GM12874 (cell line): ENCODE measurements around the gene NFIA.

Experiments
- TF ChIP-seq, protein P1 (sequence below): IDR thresholded peaks from 2 replicates; pipeline ENCODE4 v1.5.1; 2011; ENCODE audit warnings: low read depth, mild to moderate bottlenecking, control low read depth, low read length, moderate library complexity; ENCODE audit not compliant: insufficient read depth

NFIA gene

DNA sequence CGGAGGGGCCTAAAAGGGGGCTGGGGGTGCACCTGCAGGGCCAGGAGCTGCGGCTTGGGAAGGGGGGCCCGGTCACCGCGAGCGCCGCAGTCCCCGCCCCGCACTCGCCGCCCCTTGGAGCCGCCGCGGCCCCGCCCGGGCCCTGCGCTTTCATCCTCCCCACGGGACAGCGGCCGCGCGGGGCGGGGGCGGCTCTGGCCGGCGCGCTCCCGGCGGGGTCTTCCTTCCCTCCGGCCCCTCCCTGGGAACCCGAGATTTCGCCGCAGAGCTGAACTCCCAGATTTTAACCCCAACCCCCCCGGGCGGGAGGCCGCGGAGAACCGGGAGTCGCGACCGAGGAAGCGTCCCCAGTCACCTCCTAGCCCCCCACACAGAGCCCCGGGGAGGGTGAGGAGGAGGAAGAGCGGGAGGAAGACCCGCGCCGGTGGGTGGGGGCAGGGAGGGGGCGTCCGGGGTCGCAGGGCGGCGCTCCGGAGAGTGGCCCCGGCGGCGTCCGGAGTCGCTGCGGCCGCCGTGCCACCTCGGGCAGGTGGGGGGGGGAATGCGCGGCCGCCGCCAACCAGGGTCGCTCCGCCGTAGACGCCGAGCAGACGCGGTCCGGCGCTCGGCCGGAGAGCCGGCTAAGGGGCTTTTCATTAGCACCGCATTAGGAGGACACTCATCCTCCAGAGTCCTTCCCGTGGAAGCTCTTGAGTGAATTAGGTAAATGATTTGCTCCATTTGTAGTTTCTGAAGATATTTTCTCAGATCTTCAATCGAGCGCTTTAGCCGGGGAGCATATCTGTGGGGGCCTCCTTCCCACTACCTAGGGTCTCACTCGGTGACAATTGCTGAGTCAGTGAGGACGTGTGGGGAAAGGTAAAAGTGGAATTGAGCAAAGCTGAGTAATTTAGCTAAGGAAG is 31.6 kb upstream of the NFIA start:
- TF ChIP-seq, protein P1, sequence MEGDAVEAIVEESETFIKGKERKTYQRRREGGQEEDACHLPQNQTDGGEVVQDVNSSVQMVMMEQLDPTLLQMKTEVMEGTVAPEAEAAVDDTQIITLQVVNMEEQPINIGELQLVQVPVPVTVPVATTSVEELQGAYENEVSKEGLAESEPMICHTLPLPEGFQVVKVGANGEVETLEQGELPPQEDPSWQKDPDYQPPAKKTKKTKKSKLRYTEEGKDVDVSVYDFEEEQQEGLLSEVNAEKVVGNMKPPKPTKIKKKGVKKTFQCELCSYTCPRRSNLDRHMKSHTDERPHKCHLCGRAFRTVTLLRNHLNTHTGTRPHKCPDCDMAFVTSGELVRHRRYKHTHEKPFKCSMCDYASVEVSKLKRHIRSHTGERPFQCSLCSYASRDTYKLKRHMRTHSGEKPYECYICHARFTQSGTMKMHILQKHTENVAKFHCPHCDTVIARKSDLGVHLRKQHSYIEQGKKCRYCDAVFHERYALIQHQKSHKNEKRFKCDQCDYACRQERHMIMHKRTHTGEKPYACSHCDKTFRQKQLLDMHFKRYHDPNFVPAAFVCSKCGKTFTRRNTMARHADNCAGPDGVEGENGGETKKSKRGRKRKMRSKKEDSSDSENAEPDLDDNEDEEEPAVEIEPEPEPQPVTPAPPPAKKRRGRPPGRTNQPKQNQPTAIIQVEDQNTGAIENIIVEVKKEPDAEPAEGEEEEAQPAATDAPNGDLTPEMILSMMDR: no peak

DNA sequence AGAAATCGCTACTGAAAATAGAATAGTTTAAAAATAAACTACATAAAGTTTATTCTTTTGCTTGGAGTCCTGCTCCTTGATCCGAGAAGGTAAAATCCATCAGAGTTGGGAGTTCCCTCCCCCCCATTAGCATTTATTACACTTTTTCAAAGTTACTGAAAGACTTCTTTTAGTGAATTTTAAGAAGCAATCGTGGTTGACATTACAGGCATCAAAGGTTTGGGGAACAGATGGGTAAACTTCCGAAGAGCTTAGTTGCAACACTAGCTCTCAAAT is 31.0 kb upstream of the NFIA start:
- TF ChIP-seq, protein P1: no peak

DNA sequence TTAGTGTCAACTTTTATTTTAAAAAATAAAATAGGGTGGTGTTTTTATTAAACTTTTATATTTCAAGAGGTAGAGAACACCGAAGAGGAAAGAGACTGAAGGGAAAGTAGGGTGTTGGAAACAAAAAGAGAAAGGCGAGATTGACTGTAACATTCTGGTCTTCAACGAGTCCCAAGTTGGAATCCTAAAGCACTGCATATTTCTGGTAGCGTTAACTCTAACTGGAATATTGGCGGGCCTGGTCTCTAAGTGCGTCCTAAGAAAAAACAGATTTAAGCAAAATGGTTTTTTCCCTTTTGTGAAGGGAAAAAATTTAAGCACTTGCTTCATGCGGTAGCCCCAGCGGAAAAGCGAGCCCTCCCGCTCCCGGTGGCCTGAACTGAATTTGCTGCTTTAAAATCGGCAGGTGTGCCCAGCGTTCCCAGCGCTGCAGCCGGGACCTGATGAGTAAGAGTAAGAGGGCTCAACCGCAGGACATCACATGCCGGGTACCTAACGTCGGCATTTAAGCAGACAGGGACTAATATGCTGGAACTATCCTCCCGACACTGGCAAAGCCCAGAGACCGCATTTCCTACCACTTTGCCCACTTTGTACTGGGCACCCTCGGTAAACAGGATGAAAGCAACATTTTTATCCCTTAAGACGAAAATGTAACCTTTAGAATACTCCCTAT is 30.5 kb upstream of the NFIA start:
- TF ChIP-seq, protein P1: no peak

DNA sequence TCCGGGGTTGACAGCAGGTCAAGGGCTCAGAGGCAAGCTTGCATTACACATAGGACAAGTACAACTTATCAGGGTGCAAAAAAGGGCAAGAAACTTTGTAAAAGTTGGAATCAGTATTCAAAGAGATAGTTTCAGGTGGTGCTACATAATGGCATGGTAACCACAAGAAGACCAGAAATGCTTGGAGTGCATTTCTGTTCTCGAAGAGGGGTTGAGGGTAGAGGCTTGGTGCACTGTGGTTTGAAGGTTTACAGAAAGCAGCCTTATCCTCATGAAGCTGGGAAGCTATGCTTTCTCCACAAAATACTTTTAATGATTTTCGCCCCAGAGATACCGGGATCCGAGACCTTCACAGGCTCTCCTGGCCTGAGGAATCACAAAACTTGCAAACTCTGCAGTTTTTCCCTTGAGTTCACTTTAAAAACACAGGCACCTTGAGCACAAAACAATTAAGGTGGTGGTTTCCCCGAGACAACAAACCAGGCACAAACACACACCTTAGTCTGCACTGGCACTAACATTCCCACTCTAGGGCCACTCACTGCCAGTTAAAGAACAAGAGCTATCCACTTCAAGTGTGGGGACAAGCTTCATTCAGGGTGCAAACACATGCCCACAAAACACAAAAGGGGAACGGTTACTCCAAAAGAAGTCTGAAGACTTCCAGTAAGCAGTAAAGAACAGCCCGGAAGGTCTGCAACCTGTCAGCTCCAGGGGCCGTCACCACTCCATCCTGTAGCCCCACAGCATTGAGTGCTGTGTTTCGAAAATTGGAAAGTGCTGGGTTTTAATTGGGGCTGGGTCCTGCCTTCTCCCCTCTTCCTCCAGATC is 29.8 kb upstream of the NFIA start:
- TF ChIP-seq, protein P1: no peak

DNA sequence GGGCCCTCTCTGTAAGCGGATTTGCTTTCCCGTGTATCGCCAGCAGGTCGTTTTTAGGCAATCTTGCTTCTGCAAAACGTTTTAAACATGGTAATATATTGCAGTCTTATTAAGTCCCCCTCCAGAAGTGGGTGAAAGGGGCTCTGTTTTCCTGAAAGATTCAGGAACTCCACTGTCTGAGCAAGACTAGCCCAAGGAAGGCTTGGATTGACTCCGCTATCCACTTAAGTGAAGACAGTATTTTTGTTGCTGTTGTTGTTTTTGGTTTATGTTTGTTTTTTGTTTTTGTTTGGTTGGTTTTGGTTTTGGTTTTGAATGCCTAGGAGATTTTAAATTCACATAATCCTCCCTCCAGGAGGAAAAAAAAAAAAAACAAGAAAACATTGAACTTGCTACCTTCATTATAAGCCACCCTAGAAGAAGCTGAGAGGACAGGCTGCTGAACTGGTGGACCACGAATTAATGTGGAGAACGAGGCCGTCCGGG is 29.1 kb upstream of the NFIA start:
- TF ChIP-seq, protein P1: no peak

DNA sequence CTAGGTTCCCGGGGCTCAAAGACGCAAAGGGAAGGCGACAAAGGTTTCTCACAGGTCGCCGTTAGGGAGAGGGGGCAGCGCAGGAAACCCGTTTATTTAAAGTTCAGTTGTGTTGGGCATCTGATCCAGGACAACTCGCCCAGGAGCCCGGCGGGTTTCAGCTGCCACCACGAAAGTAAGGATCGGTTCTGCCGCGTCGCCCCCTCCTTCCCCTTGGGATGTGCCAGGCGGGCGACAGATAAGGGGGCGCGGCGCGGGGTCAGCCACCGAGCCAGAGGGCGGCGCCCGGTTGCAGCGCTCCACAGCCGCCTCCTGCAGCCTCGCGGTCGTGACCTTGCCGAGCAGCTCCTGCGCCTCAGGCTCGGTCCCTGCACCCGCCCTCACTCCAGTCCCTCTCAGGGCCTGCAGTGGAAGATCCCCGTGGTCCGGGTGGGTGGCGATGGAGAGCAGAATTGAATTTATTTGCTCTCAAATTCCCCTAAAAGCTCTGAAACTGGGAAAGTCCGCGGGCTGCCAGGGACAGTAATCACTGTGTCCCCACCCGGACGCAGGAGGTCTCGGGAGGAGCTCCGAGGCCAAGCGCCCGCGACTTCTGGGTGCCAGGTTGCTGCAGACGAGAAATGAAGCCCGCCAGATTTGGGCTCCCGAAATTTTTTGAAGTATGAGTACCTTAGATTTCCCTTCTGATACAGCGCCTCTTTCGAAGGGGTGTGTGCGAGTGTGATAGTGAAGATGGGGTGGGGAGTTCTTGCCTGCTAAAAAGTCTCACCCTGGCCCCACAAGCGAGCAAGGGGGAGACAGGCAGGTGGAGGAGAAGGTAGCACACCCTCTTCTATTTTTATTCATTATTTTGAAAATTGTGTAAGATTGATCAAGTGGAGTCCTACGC is 28.4 kb upstream of the NFIA start:
- TF ChIP-seq, protein P1: no peak
